GM13977 (cell line): Measurements from ENCODE around the gene PRSS21.

Experiments
- DNase-seq: peaks from one replicate; pipeline ENCODE4 v3.0.0; 2012; ENCODE audit warnings: low spot score
- in situ Hi-C: fragments of 300-500 bp; cut with MboI; formaldehyde crosslinking; loops from one replicate; pipeline ENCODE4 v1.12.0; 2022; ENCODE audit warnings: low sequenced_read_pairs, low pct_unique_long_range_greater_than_20kb, mixed read lengths, inconsistent platforms; ENCODE audit not compliant: unreplicated experiment
- TF ChIP-seq, protein P1 (sequence below): IDR thresholded peaks from 2 replicates; pipeline ENCODE4 v1.5.1; 2012; ENCODE audit warnings: mild to moderate bottlenecking, control low read depth; ENCODE audit not compliant: insufficient read depth; ENCODE audit errors: extremely low read depth, missing control alignments

The PRSS21 gene

DNA sequence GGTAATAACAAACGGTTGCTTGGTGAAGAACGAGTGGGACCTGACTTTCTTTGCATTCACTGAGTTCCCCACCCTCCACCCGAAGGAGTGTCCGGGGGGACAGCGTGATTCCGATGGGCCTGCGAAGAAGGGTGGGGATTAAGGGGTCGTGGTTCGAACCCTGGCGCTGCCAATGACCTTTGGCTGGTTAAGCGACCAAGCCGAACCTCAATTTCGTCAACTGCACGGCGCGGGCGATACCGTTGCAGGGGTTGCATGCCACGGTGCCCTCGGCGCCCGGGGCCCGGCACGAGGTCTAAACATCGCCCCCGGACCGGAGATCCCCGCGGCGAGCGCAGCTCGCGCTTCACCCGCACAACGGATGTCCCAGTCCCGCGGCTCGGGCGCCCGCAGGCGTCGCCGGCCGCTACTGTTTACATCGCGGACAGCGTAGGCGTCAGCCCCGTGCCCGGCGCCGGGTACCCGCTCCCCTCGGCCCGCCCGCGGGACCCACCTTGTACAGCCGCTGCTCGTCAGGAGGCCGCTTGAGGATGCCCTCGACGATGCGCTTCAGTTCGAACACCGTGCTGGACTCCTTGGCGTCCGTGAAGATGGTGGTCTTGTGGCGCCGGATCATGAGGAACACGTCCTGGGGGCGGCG lies 40.4 kb upstream of the PRSS21 start:
- in situ Hi-C loops: no loop called here
- TF ChIP-seq, protein P1, sequence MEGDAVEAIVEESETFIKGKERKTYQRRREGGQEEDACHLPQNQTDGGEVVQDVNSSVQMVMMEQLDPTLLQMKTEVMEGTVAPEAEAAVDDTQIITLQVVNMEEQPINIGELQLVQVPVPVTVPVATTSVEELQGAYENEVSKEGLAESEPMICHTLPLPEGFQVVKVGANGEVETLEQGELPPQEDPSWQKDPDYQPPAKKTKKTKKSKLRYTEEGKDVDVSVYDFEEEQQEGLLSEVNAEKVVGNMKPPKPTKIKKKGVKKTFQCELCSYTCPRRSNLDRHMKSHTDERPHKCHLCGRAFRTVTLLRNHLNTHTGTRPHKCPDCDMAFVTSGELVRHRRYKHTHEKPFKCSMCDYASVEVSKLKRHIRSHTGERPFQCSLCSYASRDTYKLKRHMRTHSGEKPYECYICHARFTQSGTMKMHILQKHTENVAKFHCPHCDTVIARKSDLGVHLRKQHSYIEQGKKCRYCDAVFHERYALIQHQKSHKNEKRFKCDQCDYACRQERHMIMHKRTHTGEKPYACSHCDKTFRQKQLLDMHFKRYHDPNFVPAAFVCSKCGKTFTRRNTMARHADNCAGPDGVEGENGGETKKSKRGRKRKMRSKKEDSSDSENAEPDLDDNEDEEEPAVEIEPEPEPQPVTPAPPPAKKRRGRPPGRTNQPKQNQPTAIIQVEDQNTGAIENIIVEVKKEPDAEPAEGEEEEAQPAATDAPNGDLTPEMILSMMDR: no peak
- peak; percentile 65 for DNase-seq

DNA sequence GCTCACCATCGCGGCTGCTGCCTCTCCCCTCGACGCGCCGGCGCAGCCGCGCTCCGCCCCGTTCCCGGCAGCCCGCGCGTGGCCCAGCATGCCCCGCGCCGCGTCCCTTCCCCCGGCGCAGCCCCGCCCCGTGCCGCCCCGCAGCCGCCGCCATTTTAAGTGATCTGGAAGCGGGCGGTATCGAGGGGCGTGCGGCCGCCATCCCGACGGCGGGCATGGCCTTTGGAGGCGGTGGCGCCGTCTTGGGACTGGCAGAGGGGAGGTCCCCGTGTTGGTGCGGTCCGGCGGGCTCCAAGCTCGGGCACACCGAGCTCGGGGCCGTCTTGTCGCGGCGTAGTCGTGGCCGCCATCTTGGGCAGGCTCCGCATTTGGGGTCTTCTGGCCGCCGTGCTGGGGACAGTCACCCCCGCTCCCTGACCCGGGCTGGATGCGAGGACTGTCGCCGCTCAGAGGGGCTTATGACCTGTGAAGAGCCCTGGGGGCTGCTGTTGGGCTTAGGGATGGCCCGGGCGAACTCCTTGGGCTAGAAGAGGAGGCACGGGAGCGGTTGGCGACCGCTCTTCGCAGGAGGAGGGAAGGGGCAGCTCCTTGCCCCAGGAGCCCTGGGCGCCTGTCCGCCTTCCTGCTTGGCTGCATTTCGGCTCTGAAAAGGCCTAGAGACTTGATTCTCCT lies 39.7 kb upstream of the PRSS21 start, which contains the start of gene ELOB:
Gene ELOB, minus strand, starts transcription at position 50 of the 672 bp plus-strand sequence. Its CDS starts 41 bp downstream, at position 9.
- TF ChIP-seq, protein P1: no peak
- in situ Hi-C loops: no loop called here
- peak; percentile 99 for DNase-seq

DNA sequence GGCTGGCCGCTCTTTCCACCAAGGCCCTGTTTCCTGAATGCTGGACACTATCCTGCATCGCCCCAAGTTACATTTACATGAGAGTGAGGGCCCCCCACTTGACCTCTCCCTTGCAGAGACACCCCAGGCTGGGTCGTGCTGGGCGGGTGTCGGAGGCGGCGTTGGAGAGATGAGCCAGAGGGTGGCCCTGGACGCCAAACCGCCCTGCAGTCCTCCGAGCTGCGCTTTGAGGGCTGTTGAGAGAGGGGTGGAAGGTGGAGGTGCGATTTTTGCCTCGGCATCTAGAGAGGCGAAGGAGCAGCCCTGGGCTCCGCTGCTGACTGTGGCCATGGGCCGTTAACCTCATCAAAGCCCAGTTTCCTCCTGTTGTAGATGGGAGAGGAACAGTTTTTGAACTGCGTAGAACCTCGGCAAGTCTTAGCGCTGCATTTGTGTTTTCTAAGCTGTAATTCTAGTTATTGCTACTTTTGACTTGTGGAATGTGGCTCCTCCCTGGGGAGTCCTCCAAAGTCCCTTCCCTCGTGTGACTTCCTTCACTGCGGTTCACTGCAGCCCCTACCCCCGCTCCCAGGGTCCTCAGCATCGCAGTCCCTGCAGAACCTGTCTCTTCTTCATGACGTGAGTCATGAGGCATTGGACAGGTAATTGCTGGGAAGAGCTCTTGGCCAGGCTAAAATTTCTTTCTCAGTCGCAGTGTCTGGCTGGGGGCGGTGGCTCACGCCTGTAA lies 39.0 kb upstream of the PRSS21 start:
- TF ChIP-seq, protein P1: no peak
- DNase-seq: peak; percentile 53
- in situ Hi-C loops: no loop called here

DNA sequence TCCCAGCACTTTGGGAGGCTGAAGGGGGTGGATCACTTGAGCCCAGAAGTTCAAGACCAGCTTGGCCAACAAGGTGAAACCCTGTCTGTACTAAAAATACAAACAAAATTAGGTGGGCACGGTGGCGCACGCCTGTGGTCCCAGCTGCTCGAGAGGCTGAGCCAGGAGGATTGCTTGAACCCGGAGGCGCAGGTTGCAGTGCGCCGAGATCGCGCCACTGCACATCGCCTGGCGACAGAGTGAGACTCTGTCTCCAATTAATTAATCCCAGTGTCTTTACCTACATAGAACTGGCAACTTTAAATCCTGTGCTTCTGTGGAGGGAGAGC lies 38.4 kb upstream of the PRSS21 start:
- TF ChIP-seq, protein P1: no peak
- in situ Hi-C loops: no loop called here
- DNase-seq: no peak

DNA sequence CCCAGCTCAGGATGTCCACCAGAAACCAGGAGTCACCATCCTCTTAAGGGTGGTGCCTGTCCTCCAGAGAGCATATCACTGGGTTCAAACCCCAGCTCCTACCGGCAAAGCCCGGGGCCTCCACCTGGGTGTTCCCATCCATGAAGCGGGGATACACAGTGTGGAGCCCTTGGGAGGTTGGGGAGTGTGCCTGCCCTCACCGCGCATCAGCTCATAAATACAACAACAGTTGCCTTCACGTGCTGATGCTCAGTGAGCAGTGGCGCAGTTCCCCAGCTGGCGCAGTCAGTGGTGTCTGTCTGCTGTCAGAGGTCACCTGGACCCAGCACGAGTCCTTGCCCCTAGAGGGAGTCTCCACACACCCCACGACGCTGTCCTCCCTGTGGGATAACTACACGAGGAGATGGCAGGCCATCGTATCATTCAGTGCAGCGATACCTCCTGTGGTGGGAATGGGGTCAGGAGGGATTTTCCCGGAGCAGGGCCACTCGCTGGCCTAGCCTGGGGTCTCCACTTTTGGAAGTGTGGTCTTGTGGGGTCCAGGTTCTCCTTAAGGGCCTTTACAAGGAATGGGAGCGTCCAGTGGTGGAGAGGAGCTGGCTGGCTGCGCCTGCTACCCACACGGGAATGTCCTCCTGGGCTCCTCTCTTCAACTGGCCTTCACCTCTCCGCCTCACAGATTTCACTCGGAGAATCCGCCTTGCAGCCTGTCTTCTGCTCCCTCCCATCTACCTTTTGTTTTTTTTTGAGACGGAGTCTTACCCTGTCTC lies 37.7 kb upstream of the PRSS21 start:
- TF ChIP-seq, protein P1: no peak
- in situ Hi-C loops: no loop called here

More for the DNA sequence above, 37.7 kb upstream of the PRSS21 start:
- DNase-seq: no peak
